22Rv1 (cell line): Measurements from ENCODE around the gene RHBDD1.

ENCODE experiments used
- CTCF ChIP-seq: fragments of 450-650 bp; IDR thresholded peaks from 2 replicates; pipeline ENCODE4 v1.5.1; 2017; ENCODE audit warnings: mild to moderate bottlenecking
- ZFX ChIP-seq: fragments of 450-650 bp; IDR thresholded peaks from 2 replicates; pipeline ENCODE4 v1.6.1; 2017; ENCODE audit warnings: antibody characterized with exemption, borderline replicate concordance

- no peak for TF ChIP-seq CTCF
- TF ChIP-seq ZFX, result no peak
Observed at GRCh38 chr2:226969417-226970080, 133.7 kb downstream of the RHBDD1 start.
